SK-N-SH treated with all-trans-retinoic acid at 6 μM for 48 hours (cell line): ENCODE results near the gene LRP10.

Experiments
- ATAC-seq: fragments of 200-7000 bp; cut with Tn5 transposase; 3 replicates; pipeline ENCODE4 v1.9.1; 2020; ENCODE audit warnings: mild to moderate bottlenecking, moderate library complexity
- ARNTL ChIP-seq: fragments of 450-650 bp; formaldehyde crosslinking; IDR thresholded peaks from 2 replicates; pipeline ENCODE4 v1.5.0; 2020; ENCODE audit warnings: low read depth, mild to moderate bottlenecking, moderate library complexity, borderline replicate concordance
- BACH2 ChIP-seq: fragments of 250-450 bp; sonication (Bioruptor Pico); IDR thresholded peaks from 2 replicates; pipeline ENCODE4 v1.9.0; 2021; ENCODE audit warnings: mild to moderate bottlenecking, borderline replicate concordance
- CREB5 ChIP-seq: fragments of 250-450 bp; sonication (Bioruptor Pico); IDR thresholded peaks from 2 replicates; pipeline ENCODE4 v1.5.1; 2020; ENCODE audit warnings: low read depth, mild to moderate bottlenecking, moderate library complexity
- CSDC2 ChIP-seq: fragments of 250-450 bp; sonication (Bioruptor Pico); IDR thresholded peaks from 2 replicates; pipeline ENCODE4 v1.5.0; 2020; ENCODE audit warnings: mild to moderate bottlenecking, moderate library complexity
- CSRNP3 ChIP-seq: fragments of 250-450 bp; sonication (Bioruptor Pico); IDR thresholded peaks from 2 replicates; pipeline ENCODE4 v1.5.1; 2021; ENCODE audit warnings: mild to moderate bottlenecking, moderate library complexity
- ESRRG ChIP-seq: fragments of 250-450 bp; sonication (Bioruptor Pico); IDR thresholded peaks from 2 replicates; pipeline ENCODE4 v1.6.1; 2021; ENCODE audit warnings: mild to moderate bottlenecking
- GLIS3 ChIP-seq: fragments of 250-450 bp; sonication (Bioruptor Pico); IDR thresholded peaks from 2 replicates; pipeline ENCODE4 v1.5.0; 2020; ENCODE audit warnings: mild to moderate bottlenecking, moderate library complexity
- OSR1 ChIP-seq: fragments of 250-450 bp; sonication (Bioruptor Pico); IDR thresholded peaks from 2 replicates; pipeline ENCODE4 v1.8.0; 2022; ENCODE audit warnings: moderate library complexity, mild to moderate bottlenecking, inconsistent platforms
- POU6F1 ChIP-seq: fragments of 250-450 bp; sonication (Bioruptor Pico); IDR thresholded peaks from 2 replicates; pipeline ENCODE4 v1.8.0; 2021; ENCODE audit warnings: low read depth, mild to moderate bottlenecking, moderate library complexity, borderline replicate concordance
- PPARA ChIP-seq: fragments of 250-450 bp; sonication (Bioruptor Pico); IDR thresholded peaks from 2 replicates; pipeline ENCODE4 v1.5.0; 2020; ENCODE audit warnings: mild to moderate bottlenecking, borderline replicate concordance
- RARB ChIP-seq: fragments of 250-450 bp; sonication (Bioruptor Pico); IDR thresholded peaks from 2 replicates; pipeline ENCODE4 v1.8.0; 2021; ENCODE audit warnings: mild to moderate bottlenecking, moderate library complexity
- SNAI2 ChIP-seq: fragments of 250-450 bp; sonication (Bioruptor Pico); IDR thresholded peaks from 2 replicates; pipeline ENCODE4 v1.5.0; 2020; ENCODE audit warnings: mild to moderate bottlenecking, moderate library complexity
- TCF4 ChIP-seq: fragments of 250-450 bp; sonication (Bioruptor Pico); IDR thresholded peaks from 2 replicates; pipeline ENCODE4 v1.8.0; 2021; ENCODE audit warnings: mild to moderate bottlenecking, moderate library complexity, borderline replicate concordance
- TOX ChIP-seq: fragments of 250-450 bp; sonication (Bioruptor Pico); IDR thresholded peaks from 2 replicates; pipeline ENCODE4 v1.8.0; 2021; ENCODE audit warnings: mild to moderate bottlenecking, moderate library complexity, borderline replicate concordance
- ZC3H10 ChIP-seq: fragments of 250-450 bp; sonication (Bioruptor Pico); IDR thresholded peaks from 2 replicates; pipeline ENCODE4 v1.5.1; 2021; ENCODE audit warnings: mild to moderate bottlenecking, moderate library complexity
- ZFP3 ChIP-seq: fragments of 250-450 bp; sonication (Bioruptor Pico); IDR thresholded peaks from 2 replicates; pipeline ENCODE4 v1.5.0; 2020; ENCODE audit warnings: mild to moderate bottlenecking, moderate library complexity
- ZFP30 ChIP-seq: fragments of 450-650 bp; formaldehyde crosslinking; IDR thresholded peaks from 2 replicates; pipeline ENCODE4 v1.5.0; 2022; ENCODE audit warnings: mild to moderate bottlenecking, moderate library complexity
- ZNF70 ChIP-seq: fragments of 450-650 bp; formaldehyde crosslinking; IDR thresholded peaks from 2 replicates; pipeline ENCODE4 v1.5.0; 2020; ENCODE audit warnings: mild to moderate bottlenecking, moderate library complexity
- ZNF8 ChIP-seq: fragments of 450-650 bp; formaldehyde crosslinking; IDR thresholded peaks from 2 replicates; pipeline ENCODE4 v1.5.0; 2020; ENCODE audit warnings: mild to moderate bottlenecking, moderate library complexity
- TF ChIP-seq, protein P1 (sequence below): fragments of 250-450 bp; sonication (Bioruptor Pico); IDR thresholded peaks from 2 replicates; pipeline ENCODE4 v1.8.0; 2020; ENCODE audit warnings: mild to moderate bottlenecking, moderate library complexity, borderline replicate concordance
- TF ChIP-seq, protein P2 (sequence below): fragments of 250-450 bp; sonication (Bioruptor Pico); IDR thresholded peaks from 2 replicates; pipeline ENCODE4 v1.5.0; 2020; ENCODE audit warnings: mild to moderate bottlenecking, moderate library complexity

Gene LRP10

GRCh38 chr14:22824711-22825359 is 46.7 kb upstream of the LRP10 start:
- peak; percentile 32 for ATAC-seq
- TF ChIP-seq PPARA (CRISPR knock-in tag) (no peak), ZNF70 (no peak), ZC3H10 (no peak), TCF4 (CRISPR knock-in tag) (no peak), TOX (CRISPR knock-in tag) (no peak), BACH2 (CRISPR knock-in tag) (no peak), RARB (CRISPR knock-in tag) (no peak), CREB5 (CRISPR knock-in tag) (no peak), ZNF8 (CRISPR knock-in tag) (no peak), CSDC2 (CRISPR knock-in tag) (no peak), OSR1 (CRISPR knock-in tag) (no peak), ESRRG (no peak), ZFP30 (no peak), ARNTL (CRISPR knock-in tag) (no peak), SNAI2 (CRISPR knock-in tag) (no peak), GLIS3 (CRISPR knock-in tag) (no peak), CSRNP3 (CRISPR knock-in tag) (no peak), ZFP3 (CRISPR knock-in tag) (no peak)
- TF ChIP-seq, protein P1, sequence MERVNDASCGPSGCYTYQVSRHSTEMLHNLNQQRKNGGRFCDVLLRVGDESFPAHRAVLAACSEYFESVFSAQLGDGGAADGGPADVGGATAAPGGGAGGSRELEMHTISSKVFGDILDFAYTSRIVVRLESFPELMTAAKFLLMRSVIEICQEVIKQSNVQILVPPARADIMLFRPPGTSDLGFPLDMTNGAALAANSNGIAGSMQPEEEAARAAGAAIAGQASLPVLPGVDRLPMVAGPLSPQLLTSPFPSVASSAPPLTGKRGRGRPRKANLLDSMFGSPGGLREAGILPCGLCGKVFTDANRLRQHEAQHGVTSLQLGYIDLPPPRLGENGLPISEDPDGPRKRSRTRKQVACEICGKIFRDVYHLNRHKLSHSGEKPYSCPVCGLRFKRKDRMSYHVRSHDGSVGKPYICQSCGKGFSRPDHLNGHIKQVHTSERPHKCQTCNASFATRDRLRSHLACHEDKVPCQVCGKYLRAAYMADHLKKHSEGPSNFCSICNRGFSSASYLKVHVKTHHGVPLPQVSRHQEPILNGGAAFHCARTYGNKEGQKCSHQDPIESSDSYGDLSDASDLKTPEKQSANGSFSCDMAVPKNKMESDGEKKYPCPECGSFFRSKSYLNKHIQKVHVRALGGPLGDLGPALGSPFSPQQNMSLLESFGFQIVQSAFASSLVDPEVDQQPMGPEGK = no peak
- TF ChIP-seq, protein P2, sequence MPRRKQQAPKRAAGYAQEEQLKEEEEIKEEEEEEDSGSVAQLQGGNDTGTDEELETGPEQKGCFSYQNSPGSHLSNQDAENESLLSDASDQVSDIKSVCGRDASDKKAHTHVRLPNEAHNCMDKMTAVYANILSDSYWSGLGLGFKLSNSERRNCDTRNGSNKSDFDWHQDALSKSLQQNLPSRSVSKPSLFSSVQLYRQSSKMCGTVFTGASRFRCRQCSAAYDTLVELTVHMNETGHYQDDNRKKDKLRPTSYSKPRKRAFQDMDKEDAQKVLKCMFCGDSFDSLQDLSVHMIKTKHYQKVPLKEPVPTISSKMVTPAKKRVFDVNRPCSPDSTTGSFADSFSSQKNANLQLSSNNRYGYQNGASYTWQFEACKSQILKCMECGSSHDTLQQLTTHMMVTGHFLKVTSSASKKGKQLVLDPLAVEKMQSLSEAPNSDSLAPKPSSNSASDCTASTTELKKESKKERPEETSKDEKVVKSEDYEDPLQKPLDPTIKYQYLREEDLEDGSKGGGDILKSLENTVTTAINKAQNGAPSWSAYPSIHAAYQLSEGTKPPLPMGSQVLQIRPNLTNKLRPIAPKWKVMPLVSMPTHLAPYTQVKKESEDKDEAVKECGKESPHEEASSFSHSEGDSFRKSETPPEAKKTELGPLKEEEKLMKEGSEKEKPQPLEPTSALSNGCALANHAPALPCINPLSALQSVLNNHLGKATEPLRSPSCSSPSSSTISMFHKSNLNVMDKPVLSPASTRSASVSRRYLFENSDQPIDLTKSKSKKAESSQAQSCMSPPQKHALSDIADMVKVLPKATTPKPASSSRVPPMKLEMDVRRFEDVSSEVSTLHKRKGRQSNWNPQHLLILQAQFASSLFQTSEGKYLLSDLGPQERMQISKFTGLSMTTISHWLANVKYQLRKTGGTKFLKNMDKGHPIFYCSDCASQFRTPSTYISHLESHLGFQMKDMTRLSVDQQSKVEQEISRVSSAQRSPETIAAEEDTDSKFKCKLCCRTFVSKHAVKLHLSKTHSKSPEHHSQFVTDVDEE (CRISPR knock-in tag) = no peak

- ATAC-seq = 0 out of 3 replicates have a peak, but pooled peaks have one; percentile 7
Measured at GRCh38 chr14:22829076-22829660, 42.4 kb upstream of the LRP10 start.

- TF ChIP-seq, protein P2 (CRISPR knock-in tag) = peak; percentile 56; the same call in 1 of the 2 replicates
- TF ChIP-seq POU6F1 (CRISPR knock-in tag) = no peak
Measured at GRCh38 chr14:22829661-22830442, 41.7 kb upstream of the LRP10 start, which contains the start of gene MRPL52. TSS of gene MRPL52 (plus strand) at chr14:22829887. CDS start at chr14:22829913, 26 bp downstream.

More at GRCh38 chr14:22829661-22830442, 41.7 kb upstream of the LRP10 start, which contains the start of gene MRPL52:
- ATAC-seq = peak; percentile 97
